Measurements from ENCODE around the gene CENPP.

CENPP gene

DNA sequence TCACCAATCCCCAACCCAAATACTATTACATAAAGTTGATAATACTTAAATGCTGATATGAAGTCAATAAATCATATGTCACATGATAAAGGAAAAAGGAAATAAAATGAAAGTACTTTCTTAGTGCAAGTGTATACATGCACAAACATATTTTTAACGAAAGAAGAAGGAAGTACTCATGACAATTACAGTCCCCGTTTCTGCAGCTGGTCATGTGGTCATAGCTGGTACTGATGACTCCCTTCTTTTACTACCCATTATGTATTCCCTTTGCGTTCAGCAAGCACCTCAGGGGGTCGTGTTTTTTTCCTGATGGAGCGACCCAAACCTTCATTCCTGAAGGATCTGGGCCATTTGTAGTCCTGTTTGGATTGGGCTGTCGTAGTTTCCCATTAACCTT is 27.3 kb downstream of the CENPP start:
- no peak for DNase-seq (ENCODE audit: extremely low spot score)
- CTCF ChIA-PET: no interaction called here
- TF ChIP-seq PKNOX1 (IDR thresholded peaks at IDR 0.05) (no peak), SP1 (IDR thresholded peaks at IDR 0.05) (no peak), FOXA1 (IDR thresholded peaks at IDR 0.05) (no peak), FOXM1 (IDR thresholded peaks at IDR 0.05; ENCODE audit: borderline replicate concordance) (no peak), L3MBTL2 (conservative IDR thresholded peaks at IDR 0.05) (no peak), ZNF384 (IDR thresholded peaks at IDR 0.05) (no peak), TARDBP (IDR thresholded peaks at IDR 0.05) (no peak), BHLHE40 (IDR thresholded peaks at IDR 0.05; ENCODE audit: borderline replicate concordance) (no peak), FOXK2 (IDR thresholded peaks at IDR 0.05) (no peak)
- POLR2A ChIA-PET: no interaction called here

- CTCF ChIA-PET: interaction anchor here (0.5 kb wide), 1 partner anchor 357 kb away, joined by 3 read pairs; no protein-coding TSS in a partner anchor
- DNase-seq (ENCODE audit: extremely low spot score): no peak
- TF ChIP-seq PKNOX1 (IDR thresholded peaks at IDR 0.05): no peak
- TF ChIP-seq SP1 (IDR thresholded peaks at IDR 0.05): no peak
- TF ChIP-seq SUZ12 (IDR thresholded peaks at IDR 0.05): no peak
- no peak for TF ChIP-seq FOXA1 (IDR thresholded peaks at IDR 0.05)
- TF ChIP-seq NFRKB (IDR thresholded peaks at IDR 0.05): no peak
- TF ChIP-seq L3MBTL2 (conservative IDR thresholded peaks at IDR 0.05): no peak
- no peak for TF ChIP-seq BHLHE40 (IDR thresholded peaks at IDR 0.05; ENCODE audit: borderline replicate concordance)
- TF ChIP-seq ARNT (IDR thresholded peaks at IDR 0.05): no peak
- no peak for TF ChIP-seq HDGF (IDR thresholded peaks at IDR 0.05; ENCODE audit: borderline replicate concordance)
- no peak for TF ChIP-seq LEF1 (IDR thresholded peaks at IDR 0.05; ENCODE audit: borderline replicate concordance)
- no peak for TF ChIP-seq FOXK2 (IDR thresholded peaks at IDR 0.05)
- TF ChIP-seq CTBP1 (IDR thresholded peaks at IDR 0.05; ENCODE audit: borderline replicate concordance): no peak
- TF ChIP-seq ELF4 (IDR thresholded peaks at IDR 0.05): no peak
- no peak for TF ChIP-seq TARDBP (IDR thresholded peaks at IDR 0.05)
- no peak for TF ChIP-seq ZNF384 (IDR thresholded peaks at IDR 0.05)
- no peak for TF ChIP-seq FOXM1 (IDR thresholded peaks at IDR 0.05; ENCODE audit: borderline replicate concordance)
- POLR2A ChIA-PET: no interaction called here
Measured at GRCh38 chr9:92359394-92359995, 33.7 kb downstream of the CENPP start.

- POLR2A ChIA-PET: no interaction called here
- CTCF ChIA-PET: no interaction called here
- TF ChIP-seq BHLHE40 (IDR thresholded peaks at IDR 0.05; ENCODE audit: borderline replicate concordance): no peak
- no peak for TF ChIP-seq CTBP1 (IDR thresholded peaks at IDR 0.05; ENCODE audit: borderline replicate concordance)
- no peak for TF ChIP-seq FOXA1 (IDR thresholded peaks at IDR 0.05)
- no peak for TF ChIP-seq TARDBP (IDR thresholded peaks at IDR 0.05)
- no peak for TF ChIP-seq FOXM1 (IDR thresholded peaks at IDR 0.05; ENCODE audit: borderline replicate concordance)
- no peak for TF ChIP-seq SUZ12 (IDR thresholded peaks at IDR 0.05)
- TF ChIP-seq SP1 (IDR thresholded peaks at IDR 0.05): no peak
- TF ChIP-seq HDGF (IDR thresholded peaks at IDR 0.05; ENCODE audit: borderline replicate concordance): no peak
- TF ChIP-seq PKNOX1 (IDR thresholded peaks at IDR 0.05): no peak
- TF ChIP-seq FOXK2 (IDR thresholded peaks at IDR 0.05): no peak
- TF ChIP-seq ELF4 (IDR thresholded peaks at IDR 0.05): no peak
- TF ChIP-seq LEF1 (IDR thresholded peaks at IDR 0.05; ENCODE audit: borderline replicate concordance): no peak
- TF ChIP-seq ZNF384 (IDR thresholded peaks at IDR 0.05): no peak
- TF ChIP-seq NFRKB (IDR thresholded peaks at IDR 0.05): no peak
- DNase-seq (ENCODE audit: extremely low spot score): no peak
Measured at GRCh38 chr9:92360083-92360482, 34.3 kb downstream of the CENPP start.

GRCh38 chr9:92369075-92369474 is 43.3 kb downstream of the CENPP start:
- no peak for DNase-seq (ENCODE audit: extremely low spot score)
- TF ChIP-seq LEF1 (IDR thresholded peaks at IDR 0.05; ENCODE audit: borderline replicate concordance) (no peak), BHLHE40 (IDR thresholded peaks at IDR 0.05; ENCODE audit: borderline replicate concordance) (no peak), HDGF (IDR thresholded peaks at IDR 0.05; ENCODE audit: borderline replicate concordance) (no peak), ELF4 (IDR thresholded peaks at IDR 0.05) (no peak), ARNT (IDR thresholded peaks at IDR 0.05) (no peak), NFRKB (IDR thresholded peaks at IDR 0.05) (no peak), SUZ12 (IDR thresholded peaks at IDR 0.05) (no peak), FOXM1 (IDR thresholded peaks at IDR 0.05; ENCODE audit: borderline replicate concordance) (no peak), TARDBP (IDR thresholded peaks at IDR 0.05) (no peak), PKNOX1 (IDR thresholded peaks at IDR 0.05) (no peak), FOXK2 (IDR thresholded peaks at IDR 0.05) (no peak), CTBP1 (IDR thresholded peaks at IDR 0.05; ENCODE audit: borderline replicate concordance) (no peak)
- POLR2A ChIA-PET: no interaction called here
- CTCF ChIA-PET: interaction anchor here (0.6 kb wide), 1 partner anchor 18 kb away, joined by 3 read pairs; no protein-coding TSS in a partner anchor

DNA sequence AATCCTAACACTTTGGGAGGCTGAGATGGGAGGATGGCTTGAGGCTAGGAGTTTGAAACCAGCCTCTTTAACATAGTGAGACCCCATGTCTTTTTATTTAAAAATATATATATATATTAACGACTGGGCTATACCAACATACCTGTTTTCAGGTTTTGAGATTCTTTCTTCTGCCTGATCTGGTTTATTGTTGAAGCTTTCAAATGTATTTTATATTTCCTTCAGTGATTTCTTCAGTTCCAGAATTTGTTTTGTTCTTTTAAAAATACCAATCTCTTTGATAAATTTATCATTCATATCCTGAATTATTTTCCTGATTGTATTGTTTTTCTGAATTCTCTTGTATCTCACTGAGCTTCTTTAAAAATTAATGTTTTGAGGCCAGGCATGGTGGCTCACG is 47.4 kb downstream of the CENPP start:
- ChIA-PET POLR2A (no interaction called here), CTCF (no interaction called here)
- TF ChIP-seq PKNOX1 (IDR thresholded peaks at IDR 0.05) (no peak), FOXA1 (IDR thresholded peaks at IDR 0.05) (no peak), ELF4 (IDR thresholded peaks at IDR 0.05) (no peak), L3MBTL2 (conservative IDR thresholded peaks at IDR 0.05) (no peak)
- DNase-seq (ENCODE audit: extremely low spot score): no peak
